CD4-positive, CD25-positive, alpha-beta regulatory T cell (primary cell): ENCODE measurements around the gene CFAP97D1. TPM values are rescaled to one million over a fixed set of nuclear protein-coding genes. Genes with fewer than 3 reads are reported as not detected.

Experiments used
- ATAC-seq, 2 donors: fragments of 150-1000 bp; cut with Tn5 transposase; one replicate each; pipeline ENCODE4 v1.10.0; 2021; ENCODE audit warnings: low read depth in 2 of 2, moderate number of reproducible peaks in 2 of 2, moderate library complexity in 1 of 2
- DNase-seq, 3 donors: peaks; one replicate each; pipeline versions ENCODE4 v3.0.0 to v3.0.0-alpha.2; 2012 to 2022; ENCODE audit warnings: mixed read lengths in 1 of 3
- H3K27ac ChIP-seq: one replicate; pipeline ENCODE4 v1.7.0; 2013; ENCODE audit warnings: mild to moderate bottlenecking, low read length; ENCODE audit not compliant: insufficient read depth, poor library complexity, severe bottlenecking
- H3K27me3 ChIP-seq: one replicate; pipeline ENCODE4 v1.7.0; 2013; ENCODE audit warnings: low read length; ENCODE audit not compliant: control insufficient read depth, insufficient read depth
- H3K36me3 ChIP-seq: one replicate; pipeline ENCODE4 v1.7.0; 2013; ENCODE audit warnings: mild to moderate bottlenecking, low read length, moderate library complexity; ENCODE audit not compliant: control insufficient read depth, insufficient read depth
- H3K4me1 ChIP-seq: 2 replicates; pipeline ENCODE4 v1.7.0; 2013; ENCODE audit warnings: mild to moderate bottlenecking, low read length; ENCODE audit not compliant: insufficient read depth, control insufficient read depth, poor library complexity, severe bottlenecking
- H3K4me3 ChIP-seq: one replicate; pipeline ENCODE4 v1.7.0; 2013; ENCODE audit warnings: low read depth, mild to moderate bottlenecking, low read length, moderate library complexity
- H3K9me3 ChIP-seq, 2 experiments: 1 replicate in 1 of 2; 2 replicates in 1 of 2; pipeline ENCODE4 v1.7.0; 2013; ENCODE audit warnings: low read length in 2 of 2, mild to moderate bottlenecking in 1 of 2, moderate library complexity in 1 of 2; ENCODE audit not compliant: control insufficient read depth in 2 of 2
- H3K27ac Mint-ChIP-seq, 3 donors: one replicate each; pipeline ENCODE4 v1.8.0; 2020 to 2022; ENCODE audit warnings: mild to moderate bottlenecking in 3 of 3, mixed read lengths in 3 of 3, moderate library complexity in 2 of 3
- H3K27me3 Mint-ChIP-seq: one replicate; pipeline ENCODE4 v1.8.0; 2022; ENCODE audit warnings: mild to moderate bottlenecking, mixed read lengths
- H3K36me3 Mint-ChIP-seq: one replicate; pipeline ENCODE4 v1.8.0; 2020; ENCODE audit warnings: mixed read lengths
- H3K4me1 Mint-ChIP-seq, 4 donors: one replicate each; pipeline ENCODE4 v1.8.0; 2020 to 2022; ENCODE audit warnings: mixed read lengths in 4 of 4, mild to moderate bottlenecking in 1 of 4
- H3K4me3 Mint-ChIP-seq, 4 donors: one replicate each; pipeline ENCODE4 v1.8.0; 2020 to 2022; ENCODE audit warnings: mild to moderate bottlenecking in 4 of 4, mixed read lengths in 4 of 4, moderate library complexity in 3 of 4
- H3K9me3 Mint-ChIP-seq, 7 donors: one replicate each; pipeline ENCODE4 v1.8.0; 2020 to 2022; ENCODE audit warnings: mixed read lengths in 7 of 7, mild to moderate bottlenecking in 3 of 7, moderate library complexity in 2 of 7
- polyA plus RNA-seq, 4 donors: library from polyadenylated mRNA; unstranded; fragments of 300-500 nt; fragmentation: Illumina TruSeq; gene quantifications; one replicate each; pipeline ENCODE4 v1.2.3, GENCODE V29; 2021
- total RNA-seq: library from RNA; stranded (reverse); gene quantifications from one replicate; pipeline ENCODE4 v1.2.3, GENCODE V29; 2022

CFAP97D1 gene
- total and polyA plus RNA-seq, 5 donors from 2014 or later: not detected

DNA sequence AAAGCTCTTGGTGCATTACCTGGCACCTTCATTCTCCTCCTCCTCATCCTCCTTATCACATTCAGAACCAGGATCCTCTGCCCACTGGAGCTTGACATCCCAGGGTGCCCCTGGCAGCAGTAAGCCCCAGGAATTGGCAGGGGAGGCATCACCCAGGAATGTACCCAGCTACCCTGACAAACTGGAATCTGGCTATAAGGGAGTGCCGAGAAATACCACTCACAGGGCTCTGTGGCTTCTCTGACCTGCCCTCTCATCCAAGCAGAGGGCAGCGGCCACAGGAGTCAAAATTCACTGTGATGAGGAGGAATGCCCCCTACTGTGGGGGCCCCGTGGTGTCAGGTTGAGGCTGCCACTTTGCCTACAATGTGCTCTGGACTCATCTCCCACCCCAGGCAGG lies 33.2 kb downstream of the CFAP97D1 start:
- H3K27me3 Mint-ChIP-seq: peaks cover 21% of the 10 kb centered on the region
- ATAC-seq: no peak
- H3K9me3 Mint-ChIP-seq: no peaks in the 10 kb centered on the region
- no peaks in the 10 kb centered on the region for H3K9me3 ChIP-seq
- no peaks in the 10 kb centered on the region for H3K36me3 Mint-ChIP-seq
- no peak overlapping the region for H3K27ac Mint-ChIP-seq
- H3K27me3 ChIP-seq: peaks cover 4% of the 10 kb centered on the region
- no peaks in the 10 kb centered on the region for H3K4me1 Mint-ChIP-seq
- H3K27ac ChIP-seq: no peak overlapping the region
- no peak for DNase-seq
- H3K4me3 Mint-ChIP-seq: no peak overlapping the region
- H3K4me1 ChIP-seq: no peaks in the 10 kb centered on the region
- no peaks in the 10 kb centered on the region for H3K36me3 ChIP-seq
- no peak overlapping the region for H3K4me3 ChIP-seq

- ATAC-seq (no peak), DNase-seq (no peak)
- no peaks in the 10 kb centered on the region for H3K9me3 ChIP-seq
- H3K4me3 ChIP-seq: no peak overlapping the region
- H3K36me3 Mint-ChIP-seq: no peaks in the 10 kb centered on the region
- H3K9me3 Mint-ChIP-seq: no peaks in the 10 kb centered on the region
- no peaks in the 10 kb centered on the region for H3K4me1 ChIP-seq
- H3K36me3 ChIP-seq: no peaks in the 10 kb centered on the region
- H3K27me3 ChIP-seq: peaks cover 4% of the 10 kb centered on the region
- peaks cover 21% of the 10 kb centered on the region for H3K27me3 Mint-ChIP-seq
- H3K27ac Mint-ChIP-seq: no peak overlapping the region
- no peak overlapping the region for H3K27ac ChIP-seq
- H3K4me3 Mint-ChIP-seq: no peak overlapping the region
- no peaks in the 10 kb centered on the region for H3K4me1 Mint-ChIP-seq
These were observed 33.8 kb downstream of the CFAP97D1 start for GRCh38 chr17:43814026-43814425.

DNA sequence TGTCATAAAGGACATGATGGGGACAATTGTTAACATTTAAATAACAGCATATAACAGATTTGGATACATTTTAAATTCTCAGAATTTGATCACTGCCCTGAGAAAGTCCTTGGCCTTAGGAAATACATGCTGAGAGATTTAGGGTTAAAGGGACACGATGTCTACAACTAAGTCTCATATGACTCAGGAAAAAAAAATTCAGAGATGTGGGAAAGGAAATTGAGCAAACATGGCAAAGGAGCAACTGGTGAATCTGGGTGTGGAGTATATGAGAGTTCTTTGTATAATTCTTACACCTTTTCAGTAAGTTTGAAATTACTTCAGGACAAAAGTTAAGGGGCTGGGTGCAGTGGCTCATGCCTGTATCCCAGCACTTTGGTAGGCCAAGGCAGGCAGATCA lies 34.5 kb downstream of the CFAP97D1 start:
- Mint-ChIP-seq H3K9me3 (no peaks in the 10 kb centered on the region), H3K27me3 (peaks cover 21% of the 10 kb centered on the region), H3K36me3 (no peaks in the 10 kb centered on the region), H3K4me1 (no peaks in the 10 kb centered on the region), H3K4me3 (no peak overlapping the region), H3K27ac (no peak overlapping the region)
- no peak for ATAC-seq
- no peak overlapping the region for H3K4me3 ChIP-seq
- DNase-seq: no peak
- peaks cover 4% of the 10 kb centered on the region for H3K27me3 ChIP-seq
- H3K27ac ChIP-seq: no peak overlapping the region
- no peaks in the 10 kb centered on the region for H3K36me3 ChIP-seq
- H3K4me1 ChIP-seq: no peaks in the 10 kb centered on the region
- no peaks in the 10 kb centered on the region for H3K9me3 ChIP-seq

GRCh38 chr17:43816336-43817320 lies 36.4 kb downstream of the CFAP97D1 start:
- ATAC-seq: no peak
- Histone ChIP-seq H3K4me3 (no peak overlapping the region), H3K36me3 (no peaks in the 10 kb centered on the region), H3K27ac (no peak overlapping the region), H3K9me3 (no peaks in the 10 kb centered on the region), H3K4me1 (no peaks in the 10 kb centered on the region), H3K27me3 (peaks cover 2% of the 10 kb centered on the region)
- Mint-ChIP-seq H3K9me3 (no peaks in the 10 kb centered on the region), H3K4me1 (no peaks in the 10 kb centered on the region), H3K36me3 (no peaks in the 10 kb centered on the region), H3K27me3 (peaks cover 18% of the 10 kb centered on the region), H3K4me3 (no peak overlapping the region), H3K27ac (no peak overlapping the region)
- DNase-seq: no peak

- Histone ChIP-seq H3K27me3 (no peaks in the 10 kb centered on the region), H3K4me3 (no peak overlapping the region), H3K36me3 (no peaks in the 10 kb centered on the region), H3K4me1 (no peaks in the 10 kb centered on the region), H3K9me3 (no peaks in the 10 kb centered on the region), H3K27ac (no peak overlapping the region)
- H3K9me3 Mint-ChIP-seq: no peaks in the 10 kb centered on the region
- DNase-seq: no peak
- H3K4me1 Mint-ChIP-seq: no peaks in the 10 kb centered on the region
- H3K4me3 Mint-ChIP-seq: no peak overlapping the region
- H3K36me3 Mint-ChIP-seq: no peaks in the 10 kb centered on the region
- no peak overlapping the region for H3K27ac Mint-ChIP-seq
- H3K27me3 Mint-ChIP-seq: peaks cover 7% of the 10 kb centered on the region
- no peak for ATAC-seq
These were observed 37.6 kb downstream of the CFAP97D1 start for GRCh38 chr17:43817826-43818225.

DNA sequence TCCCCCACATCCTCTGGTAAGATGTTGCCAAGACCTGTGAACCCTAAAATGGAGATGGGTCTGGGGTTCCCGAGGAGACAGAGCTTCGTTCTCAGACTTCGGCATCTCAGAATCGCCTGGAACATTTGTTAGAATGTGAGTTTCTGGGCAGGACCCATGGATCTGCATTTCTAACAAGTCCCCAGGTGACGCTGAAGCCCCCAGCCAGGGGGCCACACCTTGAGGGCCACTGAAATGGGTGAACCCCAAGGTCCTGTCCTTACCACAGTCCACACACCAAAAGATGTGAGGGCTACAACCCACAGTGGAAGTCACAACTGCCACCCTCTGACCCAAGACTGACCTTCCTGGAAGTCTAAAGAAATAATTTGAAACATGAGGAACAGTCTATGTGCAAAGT lies 38.7 kb downstream of the CFAP97D1 start:
- peaks cover 6% of the 10 kb centered on the region for H3K27me3 Mint-ChIP-seq
- H3K4me1 Mint-ChIP-seq: no peaks in the 10 kb centered on the region
- Histone ChIP-seq H3K9me3 (no peaks in the 10 kb centered on the region), H3K4me3 (no peak overlapping the region), H3K36me3 (no peaks in the 10 kb centered on the region), H3K27ac (no peak overlapping the region), H3K4me1 (no peaks in the 10 kb centered on the region), H3K27me3 (no peaks in the 10 kb centered on the region)
- no peaks in the 10 kb centered on the region for H3K36me3 Mint-ChIP-seq
- DNase-seq (no peak), ATAC-seq (no peak)
- H3K9me3 Mint-ChIP-seq: no peaks in the 10 kb centered on the region
- no peak overlapping the region for H3K4me3 Mint-ChIP-seq
- H3K27ac Mint-ChIP-seq: no peak overlapping the region

DNA sequence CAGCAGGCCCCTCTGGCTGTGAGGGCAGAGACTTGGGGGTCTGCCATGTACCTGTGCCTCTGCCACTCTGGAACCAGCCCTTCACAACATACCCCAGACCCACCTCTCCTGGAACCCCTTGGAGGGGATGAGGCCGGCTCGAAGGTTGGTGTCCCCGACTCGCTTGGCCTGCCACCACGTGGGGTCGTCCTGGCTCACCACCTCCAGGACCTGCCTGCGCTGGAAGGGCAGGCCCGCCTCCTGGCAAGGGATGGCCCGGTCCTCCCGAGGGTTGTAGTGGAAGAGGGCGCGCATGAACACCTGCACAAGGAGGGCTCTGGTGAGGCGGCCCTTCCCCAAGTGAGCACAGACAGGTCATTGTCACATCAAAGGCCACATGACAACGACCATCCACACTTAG lies 40.5 kb downstream of the CFAP97D1 start:
- ATAC-seq (no peak), DNase-seq (no peak)
- H3K27me3 Mint-ChIP-seq: no peaks in the 10 kb centered on the region

More for the DNA sequence above, 40.5 kb downstream of the CFAP97D1 start:
- H3K27me3 ChIP-seq: no peaks in the 10 kb centered on the region
- Mint-ChIP-seq H3K4me1 (no peaks in the 10 kb centered on the region), H3K4me3 (no peak overlapping the region), H3K27ac (no peak overlapping the region), H3K36me3 (no peaks in the 10 kb centered on the region), H3K9me3 (no peaks in the 10 kb centered on the region)
- H3K36me3 ChIP-seq: no peaks in the 10 kb centered on the region
- no peaks in the 10 kb centered on the region for H3K9me3 ChIP-seq
- H3K4me1 ChIP-seq: no peaks in the 10 kb centered on the region
- H3K4me3 ChIP-seq: no peak overlapping the region
- no peak overlapping the region for H3K27ac ChIP-seq
